H1 (cell line): Measurements from ENCODE around the gene SLC12A8.

Experiments used
- CHD7 ChIP-seq: fragments of 300-600 bp; sonication (generic); IDR thresholded peaks from 2 replicates; pipeline ENCODE4 v1.7.1; 2012; ENCODE audit warnings: low read length, moderate library complexity, mild to moderate bottlenecking, inconsistent platforms; ENCODE audit not compliant: insufficient replicate concordance
- CTCF ChIP-seq, 3 experiments: IDR thresholded peaks; 1 replicate in 2 of 3; 2 replicates in 1 of 3; pipeline versions ENCODE4 v1.5.1 to v1.6.1; 2011; ENCODE audit warnings: low read length in 3 of 3, mild to moderate bottlenecking in 3 of 3, inconsistent platforms in 2 of 3, low read depth in 1 of 3, moderate library complexity in 1 of 3; ENCODE audit not compliant: insufficient read depth in 1 of 3; ENCODE audit errors: control extremely low read depth in 1 of 3
- EP300 ChIP-seq, 2 experiments: IDR thresholded peaks; 1 replicate in 1 of 2; 2 replicates in 1 of 2; pipeline ENCODE4 v1.6.1; 2011 to 2012; ENCODE audit warnings: low read depth in 2 of 2, low read length in 2 of 2, mild to moderate bottlenecking in 2 of 2, borderline replicate concordance in 1 of 2, inconsistent platforms in 1 of 2, moderate library complexity in 1 of 2
- EZH2 ChIP-seq: fragments of 200-600 bp; sonication (generic); IDR thresholded peaks from 2 replicates; pipeline ENCODE4 v1.7.1; 2012; ENCODE audit warnings: low read depth, mild to moderate bottlenecking, moderate library complexity, low read length, inconsistent platforms; ENCODE audit not compliant: severe bottlenecking
- POLR2A ChIP-seq, 2 experiments: IDR thresholded peaks; 1 replicate in 1 of 2; 2 replicates in 1 of 2; pipeline ENCODE4 v1.6.1; 2011; ENCODE audit warnings: low read depth in 2 of 2, low read length in 2 of 2, mild to moderate bottlenecking in 2 of 2; ENCODE audit errors: control extremely low read depth in 1 of 2
- SIN3A ChIP-seq, 2 experiments: IDR thresholded peaks in 1 of 2; conservative IDR thresholded peaks in 1 of 2; 2 replicates each; pipeline ENCODE4 v1.6.1; 2011 to 2012; ENCODE audit warnings: low read length in 2 of 2, improper control_type of control experiment in 1 of 2, low read depth in 1 of 2, mild to moderate bottlenecking in 1 of 2
- SP1 ChIP-seq: IDR thresholded peaks from 2 replicates; pipeline ENCODE4 v1.6.1; 2011; ENCODE audit warnings: low read depth, low read length
- SUZ12 ChIP-seq: fragments of 200-600 bp; sonication (generic); IDR thresholded peaks from 2 replicates; pipeline ENCODE4 v1.6.1; 2012; ENCODE audit warnings: mild to moderate bottlenecking, inconsistent platforms, low read length, moderate library complexity, mixed read lengths
- TAF1 ChIP-seq: IDR thresholded peaks from 2 replicates; pipeline ENCODE4 v1.6.1; 2011; ENCODE audit warnings: mild to moderate bottlenecking, low read depth, low read length

GRCh38 chr3:125166599-125167136, 45.9 kb downstream of the SLC12A8 start:
- TF ChIP-seq SUZ12 (no peak), SP1 (no peak), TAF1 (no peak), CTCF (IDR thresholded peaks at IDR 0.05; ENCODE audit: control extremely low read depth in 1 of 3, insufficient read depth in 1 of 3, low read depth in 1 of 3, low read length in 3 of 3) (no peak), CHD7 (no peak), POLR2A (IDR thresholded peaks at IDR 0.05; ENCODE audit: control extremely low read depth in 1 of 2, low read depth in 2 of 2, low read length in 2 of 2) (no peak), EP300 (IDR thresholded peaks at IDR 0.05; ENCODE audit: borderline replicate concordance in 1 of 2, low read depth in 2 of 2, low read length in 2 of 2) (no peak), EZH2 (no peak), SIN3A (conservative IDR thresholded peaks at IDR 0.05 in 1 of 2, IDR thresholded peaks at IDR 0.05 in 1 of 2; ENCODE audit: low read depth in 1 of 2, low read length in 2 of 2) (no peak)
